GM19099 (cell line): ENCODE data around the gene BEST2.

Experiments used
- POLR2A ChIP-seq: IDR thresholded peaks from 3 replicates; pipeline ENCODE4 v1.6.1; 2011; ENCODE audit warnings: low read depth; ENCODE audit not compliant: insufficient read length; ENCODE audit errors: extremely low read depth

The BEST2 gene

GRCh38 chr19:12777217-12778016 is 25.8 kb downstream of the BEST2 start:
- no peak for TF ChIP-seq POLR2A

GRCh38 chr19:12778017-12778904 is 26.7 kb downstream of the BEST2 start:
- TF ChIP-seq POLR2A = peak; percentile 69

DNA sequence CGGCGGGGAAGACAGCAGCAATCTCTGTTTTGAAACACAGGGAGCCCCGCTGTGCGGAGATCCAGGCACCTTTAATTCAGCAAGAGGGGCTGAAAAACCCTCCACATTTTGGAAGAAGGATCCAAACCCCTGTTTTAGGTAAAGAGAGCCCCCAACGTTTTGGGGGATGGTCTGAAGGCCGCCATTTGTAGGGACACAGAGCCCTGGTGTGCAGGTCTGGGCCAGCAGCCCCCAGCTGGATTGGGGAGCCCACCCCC is 27.2 kb downstream of the BEST2 start:
- TF ChIP-seq POLR2A = no peak

- no peak for TF ChIP-seq POLR2A
Measured at GRCh38 chr19:12779162-12779993, 27.8 kb downstream of the BEST2 start.

DNA sequence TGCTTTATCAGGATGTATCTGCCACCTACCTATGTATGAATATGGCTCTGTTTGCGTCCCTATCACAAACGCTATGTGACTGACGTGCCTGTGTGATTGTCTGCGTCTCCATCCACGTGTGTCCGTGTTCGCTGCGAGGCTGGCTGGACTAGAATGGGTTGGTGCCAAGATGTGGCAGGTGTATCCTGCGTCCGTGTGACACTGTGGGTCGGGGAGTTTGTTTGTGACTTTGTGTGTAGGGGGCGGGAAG is 30.5 kb downstream of the BEST2 start:
- TF ChIP-seq POLR2A = no peak

DNA sequence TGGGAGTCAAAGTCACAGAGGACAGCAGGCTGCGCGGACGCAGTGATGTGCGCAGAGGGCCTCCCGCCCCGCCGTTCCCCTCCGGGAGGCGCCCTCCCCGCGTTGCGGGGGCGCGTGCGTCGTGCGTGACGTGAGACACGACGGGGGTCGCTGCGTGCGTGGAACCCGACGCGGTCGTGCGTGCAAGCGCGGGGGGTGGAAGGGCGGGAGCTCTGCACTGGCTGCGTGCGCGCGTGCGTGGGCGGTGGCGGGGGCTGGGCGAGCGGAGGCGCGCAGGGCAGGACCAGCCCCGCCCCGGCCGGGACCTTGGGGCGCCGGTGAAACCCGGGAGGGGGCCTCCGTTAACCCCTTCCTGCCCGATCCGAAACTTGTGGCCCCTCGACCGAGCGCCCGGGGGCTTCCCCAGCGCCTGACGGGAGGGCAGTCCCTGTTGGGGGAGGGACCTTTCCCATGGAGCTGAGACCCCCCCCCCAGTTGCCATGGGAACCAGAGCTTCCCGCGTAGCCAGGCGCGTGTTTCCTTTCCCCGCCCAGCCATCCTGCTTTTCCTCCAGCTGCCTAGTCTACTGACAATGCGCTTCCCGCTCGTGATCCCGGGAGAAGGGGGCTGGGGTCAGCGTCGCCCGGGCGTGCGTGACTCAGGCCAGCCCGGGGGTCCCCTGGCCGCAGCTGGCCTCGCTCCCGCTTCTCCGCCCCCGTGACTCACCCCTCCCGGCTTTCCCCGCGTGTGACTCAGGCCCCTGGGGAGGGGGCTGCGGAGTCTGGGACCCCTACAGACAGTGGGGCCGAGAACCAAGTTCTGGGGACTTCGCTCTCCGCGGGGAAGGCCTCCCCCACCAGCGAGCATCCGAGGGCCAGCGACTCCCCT is 31.1 kb downstream of the BEST2 start:
- TF ChIP-seq POLR2A = peak; percentile 71

- TF ChIP-seq POLR2A = no peak
Measured at GRCh38 chr19:12783291-12783848, 31.8 kb downstream of the BEST2 start.

- no peak for TF ChIP-seq POLR2A
Measured at GRCh38 chr19:12783849-12784393, 32.3 kb downstream of the BEST2 start.

- peak; percentile 19 for TF ChIP-seq POLR2A
Measured at GRCh38 chr19:12784394-12784870, 32.8 kb downstream of the BEST2 start.

DNA sequence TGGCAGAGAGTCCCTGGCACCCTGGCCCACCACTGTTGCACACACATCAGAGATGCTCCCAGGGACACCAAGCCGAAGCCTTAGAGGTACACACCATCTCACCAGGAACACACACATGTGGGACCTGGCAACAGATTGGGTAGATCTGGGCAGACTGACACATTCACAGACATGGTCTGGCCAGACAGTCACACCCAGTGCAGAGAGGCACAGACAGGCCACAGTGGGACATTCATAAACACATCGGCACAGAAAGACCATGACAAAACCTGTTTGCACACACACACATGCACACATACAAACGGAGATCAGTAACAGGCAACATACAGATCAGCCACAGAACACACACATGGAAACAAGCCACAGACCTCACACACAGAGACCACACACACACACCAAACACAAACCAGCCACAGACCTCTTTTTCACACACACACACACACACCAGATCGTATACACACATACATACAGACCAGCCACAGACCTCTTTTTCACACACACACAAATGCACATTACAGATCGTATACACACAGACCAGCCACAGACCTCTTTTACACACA is 33.4 kb downstream of the BEST2 start:
- no peak for TF ChIP-seq POLR2A

DNA sequence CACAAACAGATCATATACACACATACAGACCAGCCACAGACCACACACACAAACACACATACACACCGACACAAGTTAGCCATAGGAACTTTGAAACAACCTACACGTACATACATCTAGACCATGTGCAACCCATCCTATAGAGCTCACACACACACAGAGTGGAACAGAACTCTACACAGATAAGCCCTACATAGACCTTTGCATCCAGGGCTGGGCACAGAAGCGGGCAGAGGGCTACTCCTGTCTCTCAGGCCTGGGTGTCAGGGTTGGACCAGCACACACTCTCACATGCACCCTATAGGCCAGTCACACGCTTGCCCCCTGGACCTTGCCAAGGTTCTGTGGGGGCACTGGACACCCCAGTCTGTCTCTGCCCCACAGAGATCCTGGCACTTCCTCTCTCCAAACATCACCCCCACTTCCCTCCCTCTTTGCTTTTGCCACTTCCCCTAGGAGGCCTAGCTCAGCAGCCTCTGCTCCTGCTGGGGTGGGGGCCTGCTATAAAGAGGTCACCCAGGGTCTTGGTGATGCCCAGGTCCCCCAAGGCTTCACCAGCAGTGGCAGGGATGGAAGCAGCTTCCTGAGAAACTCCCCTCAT is 33.9 kb downstream of the BEST2 start:
- TF ChIP-seq POLR2A = no peak

- TF ChIP-seq POLR2A = no peak
Measured at GRCh38 chr19:12786141-12786870, 34.7 kb downstream of the BEST2 start.

GRCh38 chr19:12786952-12787351 is 35.4 kb downstream of the BEST2 start:
- TF ChIP-seq POLR2A = no peak

DNA sequence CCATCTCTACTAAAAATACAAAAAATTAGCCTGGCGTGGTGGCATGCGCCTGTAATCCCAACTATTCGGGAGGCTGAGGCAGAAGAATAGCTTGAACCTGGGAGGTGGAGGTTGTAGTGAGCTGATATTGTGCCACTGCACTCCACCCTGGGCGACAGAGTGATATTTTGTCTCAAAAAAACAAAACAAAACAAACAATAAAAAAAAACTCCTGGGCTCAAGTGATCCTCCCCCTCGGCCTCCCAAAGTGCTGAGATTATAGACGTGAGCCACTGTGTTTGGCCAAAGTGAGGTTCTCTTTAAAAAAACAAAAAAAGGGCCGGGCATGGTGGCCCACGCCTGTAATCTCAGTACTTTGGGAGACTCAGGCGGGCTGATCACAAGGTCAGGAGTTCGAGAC is 35.9 kb downstream of the BEST2 start:
- no peak for TF ChIP-seq POLR2A
